Astrocyte (in vitro differentiated cells and primary cell): Measurements from ENCODE around the gene RNASEL. TPM values are rescaled to one million over a fixed set of nuclear protein-coding genes. Genes with fewer than 3 reads are reported as not detected.

ENCODE experiments used
- DNase-seq: peaks from one replicate; pipeline ENCODE4 v3.0.0-alpha.2; 2010; ENCODE audit warnings: low read depth
- FAIRE-seq: peaks from 2 replicates; lab custom pipeline; 2011; peaks lifted over from hg19 to GRCh38; lab: Jason Lieb, UNC
- H2AFZ ChIP-seq: 2 replicates; pipeline ENCODE4 v1.6.0; 2012; ENCODE audit warnings: low read depth, low read length, inconsistent platforms
- H3K27ac ChIP-seq: 2 replicates; pipeline ENCODE4 v1.5.1; 2011; ENCODE audit warnings: low read depth, low read length, inconsistent platforms
- H3K27me3 ChIP-seq: 2 replicates; pipeline ENCODE4 v1.6.0; 2011; ENCODE audit warnings: low read length, inconsistent platforms; ENCODE audit not compliant: insufficient read depth
- H3K36me3 ChIP-seq: 2 replicates; pipeline ENCODE4 v1.5.1; 2011; ENCODE audit warnings: low read length, inconsistent platforms; ENCODE audit not compliant: insufficient read depth
- H3K4me1 ChIP-seq: 2 replicates; pipeline ENCODE4 v1.5.1; 2011; ENCODE audit warnings: low read length, inconsistent platforms; ENCODE audit not compliant: insufficient read depth
- H3K4me2 ChIP-seq: 2 replicates; pipeline ENCODE4 v1.6.0; 2012; ENCODE audit warnings: low read length, inconsistent platforms
- H3K4me3 ChIP-seq: 2 replicates; pipeline ENCODE4 v1.5.1; 2011; ENCODE audit warnings: low read depth, mild to moderate bottlenecking, low read length, inconsistent platforms; ENCODE audit not compliant: insufficient read depth
- H3K79me2 ChIP-seq: 2 replicates; pipeline ENCODE4 v1.6.0; 2012; ENCODE audit warnings: mild to moderate bottlenecking, low read length, inconsistent platforms; ENCODE audit not compliant: insufficient read depth
- H3K9ac ChIP-seq: 2 replicates; pipeline ENCODE4 v1.6.0; 2012; ENCODE audit warnings: mild to moderate bottlenecking, low read length, inconsistent platforms
- H3K9me3 ChIP-seq: 2 replicates; pipeline ENCODE4 v1.5.1; 2012; ENCODE audit warnings: low read depth, mild to moderate bottlenecking, low read length, inconsistent platforms; ENCODE audit not compliant: insufficient read depth
- H4K20me1 ChIP-seq: 2 replicates; pipeline ENCODE4 v1.6.0; 2012; ENCODE audit warnings: low read length, inconsistent platforms; ENCODE audit not compliant: insufficient read depth
- H3K27ac Mint-ChIP-seq: one replicate; pipeline ENCODE4 v1.8.0; 2021; ENCODE audit warnings: mild to moderate bottlenecking, mixed read lengths; ENCODE audit not compliant: unreplicated experiment
- H3K27me3 Mint-ChIP-seq: one replicate; pipeline ENCODE4 v1.8.0; 2021; ENCODE audit warnings: low read depth, mixed read lengths; ENCODE audit not compliant: unreplicated experiment
- H3K36me3 Mint-ChIP-seq: one replicate; pipeline ENCODE4 v1.8.0; 2021; ENCODE audit warnings: low read depth, mixed read lengths; ENCODE audit not compliant: unreplicated experiment
- H3K4me1 Mint-ChIP-seq: one replicate; pipeline ENCODE4 v1.8.0; 2021; ENCODE audit warnings: low read depth, mixed read lengths; ENCODE audit not compliant: unreplicated experiment
- H3K4me3 Mint-ChIP-seq: one replicate; pipeline ENCODE4 v1.8.0; 2021; ENCODE audit warnings: mild to moderate bottlenecking, moderate library complexity, mixed read lengths; ENCODE audit not compliant: unreplicated experiment
- H3K9me3 Mint-ChIP-seq: one replicate; pipeline ENCODE4 v1.8.0; 2021; ENCODE audit warnings: mild to moderate bottlenecking, mixed read lengths; ENCODE audit not compliant: unreplicated experiment
- CTCF ChIP-seq: IDR thresholded peaks from 2 replicates; pipeline ENCODE4 v1.5.1; 2011; ENCODE audit warnings: low read depth, mild to moderate bottlenecking, inconsistent platforms, low read length, moderate library complexity; ENCODE audit not compliant: insufficient read depth
- EZH2 ChIP-seq: IDR thresholded peaks from 2 replicates; pipeline ENCODE4 v1.6.1; 2012; ENCODE audit warnings: mild to moderate bottlenecking, low read length, inconsistent platforms; ENCODE audit not compliant: insufficient read depth
- total RNA-seq: library from RNA; stranded (reverse); gene quantifications from 2 replicates; pipeline ENCODE4 v1.2.1, GENCODE V29; 2021

Gene RNASEL
- total RNA-seq, 1 donor from 2014 or later: 1.8 TPM

- H3K27ac Mint-ChIP-seq: no peak overlapping the region
- TF ChIP-seq EZH2: no peak
- Histone ChIP-seq H3K4me1 (no peaks in the 10 kb centered on the region), H3K4me3 (no peak overlapping the region), H3K79me2 (no peaks in the 10 kb centered on the region), H3K9ac (no peak overlapping the region), H3K4me2 (no peak overlapping the region), H3K27me3 (peaks cover 3% of the 10 kb centered on the region), H2AFZ (no peak overlapping the region), H3K27ac (no peak overlapping the region), H4K20me1 (no peaks in the 10 kb centered on the region), H3K36me3 (no peaks in the 10 kb centered on the region), H3K9me3 (no peaks in the 10 kb centered on the region)
- FAIRE-seq (no peak), DNase-seq (no peak)
- no peak overlapping the region for H3K4me3 Mint-ChIP-seq
- H3K4me1 Mint-ChIP-seq: peaks cover 6% of the 10 kb centered on the region
- peaks cover 3% of the 10 kb centered on the region for H3K9me3 Mint-ChIP-seq
- peaks cover 9% of the 10 kb centered on the region for H3K27me3 Mint-ChIP-seq
- no peaks in the 10 kb centered on the region for H3K36me3 Mint-ChIP-seq
These were observed 46.8 kb upstream of the RNASEL start for GRCh38 chr1:182635871-182636270.

GRCh38 chr1:182634306-182635072 lies 45.4 kb upstream of the RNASEL start:
- no peaks in the 10 kb centered on the region for H3K4me1 ChIP-seq
- H3K27ac ChIP-seq: no peak overlapping the region
- Mint-ChIP-seq H3K27ac (no peak overlapping the region), H3K4me1 (peaks cover 18% of the 10 kb centered on the region), H3K27me3 (peaks cover 6% of the 10 kb centered on the region), H3K36me3 (no peaks in the 10 kb centered on the region), H3K9me3 (peaks cover 3% of the 10 kb centered on the region), H3K4me3 (no peak overlapping the region)
- H2AFZ ChIP-seq: no peak overlapping the region
- H3K36me3 ChIP-seq: no peaks in the 10 kb centered on the region
- H3K9me3 ChIP-seq: no peaks in the 10 kb centered on the region
- FAIRE-seq (no peak), DNase-seq (no peak)
- H3K9ac ChIP-seq: no peak overlapping the region
- peaks cover 3% of the 10 kb centered on the region for H3K27me3 ChIP-seq
- H3K4me3 ChIP-seq: no peak overlapping the region
- TF ChIP-seq EZH2 (no peak), CTCF (no peak)
- H3K79me2 ChIP-seq: no peaks in the 10 kb centered on the region
- no peak overlapping the region for H3K4me2 ChIP-seq
- H4K20me1 ChIP-seq: no peaks in the 10 kb centered on the region

GRCh38 chr1:182633657-182634281 lies 44.7 kb upstream of the RNASEL start:
- H3K9me3 Mint-ChIP-seq: peaks cover 3% of the 10 kb centered on the region
- no peaks in the 10 kb centered on the region for H4K20me1 ChIP-seq
- no peak overlapping the region for H3K27ac Mint-ChIP-seq
- H3K79me2 ChIP-seq: no peaks in the 10 kb centered on the region
- no peak for DNase-seq
- H3K4me3 Mint-ChIP-seq: no peak overlapping the region
- H3K27me3 Mint-ChIP-seq: peaks cover 6% of the 10 kb centered on the region
- no peaks in the 10 kb centered on the region for H3K4me1 ChIP-seq
- H3K4me3 ChIP-seq: no peak overlapping the region
- TF ChIP-seq EZH2 (no peak), CTCF (no peak)
- H3K36me3 Mint-ChIP-seq: no peaks in the 10 kb centered on the region
- no peak overlapping the region for H2AFZ ChIP-seq
- H3K4me1 Mint-ChIP-seq: peaks cover 23% of the 10 kb centered on the region
- H3K27ac ChIP-seq: no peak overlapping the region
- H3K4me2 ChIP-seq: no peak overlapping the region
- peaks cover 3% of the 10 kb centered on the region for H3K27me3 ChIP-seq
- no peaks in the 10 kb centered on the region for H3K36me3 ChIP-seq
- H3K9me3 ChIP-seq: no peaks in the 10 kb centered on the region
- FAIRE-seq: no peak
- H3K9ac ChIP-seq: no peak overlapping the region
